OCI-LY1 (cell line): ENCODE data around the gene GLI3.

Experiments
- EZH2 ChIP-seq: fragments of 200-600 bp; sonication (generic), shearing (Covaris generic); IDR thresholded peaks from 2 replicates; pipeline ENCODE4 v1.8.0; 2017; ENCODE audit warnings: borderline replicate concordance, mixed run types, mild to moderate bottlenecking, antibody characterized with exemption, low read length, moderate library complexity, mixed read lengths
- TF ChIP-seq, protein P1 (sequence below): fragments of 200-600 bp; sonication (generic), shearing (Covaris generic); IDR thresholded peaks from 2 replicates; pipeline ENCODE4 v1.5.1; 2017; ENCODE audit warnings: mild to moderate bottlenecking, antibody characterized with exemption, low read length, moderate library complexity, mixed read lengths

- TF ChIP-seq, protein P1, sequence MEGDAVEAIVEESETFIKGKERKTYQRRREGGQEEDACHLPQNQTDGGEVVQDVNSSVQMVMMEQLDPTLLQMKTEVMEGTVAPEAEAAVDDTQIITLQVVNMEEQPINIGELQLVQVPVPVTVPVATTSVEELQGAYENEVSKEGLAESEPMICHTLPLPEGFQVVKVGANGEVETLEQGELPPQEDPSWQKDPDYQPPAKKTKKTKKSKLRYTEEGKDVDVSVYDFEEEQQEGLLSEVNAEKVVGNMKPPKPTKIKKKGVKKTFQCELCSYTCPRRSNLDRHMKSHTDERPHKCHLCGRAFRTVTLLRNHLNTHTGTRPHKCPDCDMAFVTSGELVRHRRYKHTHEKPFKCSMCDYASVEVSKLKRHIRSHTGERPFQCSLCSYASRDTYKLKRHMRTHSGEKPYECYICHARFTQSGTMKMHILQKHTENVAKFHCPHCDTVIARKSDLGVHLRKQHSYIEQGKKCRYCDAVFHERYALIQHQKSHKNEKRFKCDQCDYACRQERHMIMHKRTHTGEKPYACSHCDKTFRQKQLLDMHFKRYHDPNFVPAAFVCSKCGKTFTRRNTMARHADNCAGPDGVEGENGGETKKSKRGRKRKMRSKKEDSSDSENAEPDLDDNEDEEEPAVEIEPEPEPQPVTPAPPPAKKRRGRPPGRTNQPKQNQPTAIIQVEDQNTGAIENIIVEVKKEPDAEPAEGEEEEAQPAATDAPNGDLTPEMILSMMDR, result no peak
- TF ChIP-seq EZH2, result no peak
Observed at GRCh38 chr7:42022791-42023190, 214.2 kb downstream of the GLI3 start.
